Measurements from ENCODE around the gene MAVS.
"Not testable (repeated sequence)": the region's sequence is repeated elsewhere in the genome, so short reads cannot be mapped to it uniquely, and the experiment has no call there.

The MAVS gene

DNA sequence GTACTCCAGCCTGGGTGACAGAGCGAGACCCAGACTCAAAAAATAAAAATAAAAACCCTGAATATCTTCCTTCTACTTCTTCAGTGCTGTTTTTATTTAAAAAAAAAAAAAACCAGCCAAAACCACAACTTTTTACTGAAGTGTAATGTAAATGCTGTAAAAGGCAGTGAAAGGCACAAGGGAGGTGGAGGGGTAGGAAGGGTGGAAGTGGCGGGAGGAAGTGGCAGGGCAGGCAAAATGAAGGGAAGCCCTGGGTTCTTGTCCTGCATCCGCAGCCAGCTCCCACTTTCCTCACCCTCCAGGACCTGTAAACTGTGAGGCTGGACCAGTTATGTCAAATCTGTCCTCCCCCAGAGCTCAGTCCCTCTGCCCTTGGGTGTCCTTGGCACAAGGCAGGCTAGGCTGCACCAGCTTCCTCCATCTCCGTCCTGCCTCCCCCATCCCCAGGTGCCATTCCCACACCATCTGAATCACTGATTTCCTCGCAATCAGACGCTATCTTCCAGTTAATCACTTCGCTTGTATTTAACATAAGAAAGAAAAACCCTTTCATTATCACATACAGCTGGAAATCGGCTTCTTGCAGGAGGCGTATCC is 28.8 kb downstream of the MAVS start:
- Mint-ChIP-seq H3K9me3 (no peaks in the 10 kb centered on the region), H3K27me3 (ENCODE audit: low read depth) (no peaks in the 10 kb centered on the region), H3K4me1 (peaks cover 7% of the 10 kb centered on the region), H3K4me3 (peak overlapping the region in 1 of 3 experiments; percentile 33), H3K27ac (peak overlapping the region; percentile 38 to 92 (median 60)), H3K36me3 (ENCODE audit: low read depth) (peaks cover 61% of the 10 kb centered on the region)
- TF ChIP-seq, protein P1, sequence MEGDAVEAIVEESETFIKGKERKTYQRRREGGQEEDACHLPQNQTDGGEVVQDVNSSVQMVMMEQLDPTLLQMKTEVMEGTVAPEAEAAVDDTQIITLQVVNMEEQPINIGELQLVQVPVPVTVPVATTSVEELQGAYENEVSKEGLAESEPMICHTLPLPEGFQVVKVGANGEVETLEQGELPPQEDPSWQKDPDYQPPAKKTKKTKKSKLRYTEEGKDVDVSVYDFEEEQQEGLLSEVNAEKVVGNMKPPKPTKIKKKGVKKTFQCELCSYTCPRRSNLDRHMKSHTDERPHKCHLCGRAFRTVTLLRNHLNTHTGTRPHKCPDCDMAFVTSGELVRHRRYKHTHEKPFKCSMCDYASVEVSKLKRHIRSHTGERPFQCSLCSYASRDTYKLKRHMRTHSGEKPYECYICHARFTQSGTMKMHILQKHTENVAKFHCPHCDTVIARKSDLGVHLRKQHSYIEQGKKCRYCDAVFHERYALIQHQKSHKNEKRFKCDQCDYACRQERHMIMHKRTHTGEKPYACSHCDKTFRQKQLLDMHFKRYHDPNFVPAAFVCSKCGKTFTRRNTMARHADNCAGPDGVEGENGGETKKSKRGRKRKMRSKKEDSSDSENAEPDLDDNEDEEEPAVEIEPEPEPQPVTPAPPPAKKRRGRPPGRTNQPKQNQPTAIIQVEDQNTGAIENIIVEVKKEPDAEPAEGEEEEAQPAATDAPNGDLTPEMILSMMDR (IDR thresholded peaks at IDR 0.05; ENCODE audit: unreplicated experiment in 3 of 3) = no peak

- TF ChIP-seq, protein P1 (IDR thresholded peaks at IDR 0.05; ENCODE audit: unreplicated experiment in 3 of 3) = no peak
- H3K27ac Mint-ChIP-seq = peak overlapping the region; percentile 38 to 92 (median 60)
- no peaks in the 10 kb centered on the region for H3K27me3 Mint-ChIP-seq (ENCODE audit: low read depth)
- no peaks in the 10 kb centered on the region for H3K9me3 Mint-ChIP-seq
- H3K4me3 Mint-ChIP-seq = no peak overlapping the region
- peaks cover 59% of the 10 kb centered on the region for H3K36me3 Mint-ChIP-seq (ENCODE audit: low read depth)
- peaks cover 7% of the 10 kb centered on the region for H3K4me1 Mint-ChIP-seq
Observed at GRCh38 chr20:3876000-3876399, 29.4 kb downstream of the MAVS start.

GRCh38 chr20:3876676-3877075 is 30.0 kb downstream of the MAVS start:
- TF ChIP-seq, protein P1 (IDR thresholded peaks at IDR 0.05; ENCODE audit: unreplicated experiment in 3 of 3) = no peak
- Mint-ChIP-seq H3K36me3 (ENCODE audit: low read depth) (peaks cover 57% of the 10 kb centered on the region), H3K4me1 (peaks cover 7% of the 10 kb centered on the region), H3K27me3 (ENCODE audit: low read depth) (no peaks in the 10 kb centered on the region), H3K27ac (peak overlapping the region in 2 of 3 experiments; percentile 38 to 92), H3K9me3 (no peaks in the 10 kb centered on the region), H3K4me3 (no peak overlapping the region)

DNA sequence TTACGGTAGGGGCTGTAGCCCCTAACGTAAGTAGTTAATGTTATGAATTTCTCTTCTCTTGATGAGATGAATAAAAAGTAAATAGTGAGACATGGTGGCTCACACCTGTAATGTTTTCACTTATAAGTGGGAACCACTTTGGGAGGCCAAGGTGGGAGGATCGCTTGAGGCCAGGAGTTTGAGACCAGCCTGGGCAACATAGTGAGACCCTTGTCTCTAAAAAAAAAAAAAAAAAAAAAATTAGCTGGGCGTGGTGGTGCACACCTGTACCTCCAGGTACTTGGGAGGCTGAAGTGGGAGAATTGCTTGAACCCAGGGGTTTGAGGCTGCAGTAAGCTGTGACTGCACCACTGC is 32.3 kb downstream of the MAVS start:
- H3K9me3 Mint-ChIP-seq; H3K4me3 Mint-ChIP-seq; H3K27me3 Mint-ChIP-seq (ENCODE audit: low read depth); H3K4me1 Mint-ChIP-seq; H3K27ac Mint-ChIP-seq: not testable (repeated sequence)
- peaks cover 41% of the 10 kb centered on the region for H3K36me3 Mint-ChIP-seq (ENCODE audit: low read depth)

- peaks cover 17% of the 10 kb centered on the region for H3K36me3 Mint-ChIP-seq (ENCODE audit: low read depth)
- peak overlapping the region in 1 of 3 experiments; percentile 63 for H3K4me3 Mint-ChIP-seq
- no peaks in the 10 kb centered on the region for H3K9me3 Mint-ChIP-seq
- H3K27ac Mint-ChIP-seq = no peak overlapping the region
- H3K4me1 Mint-ChIP-seq = peaks cover 19% of the 10 kb centered on the region
- no peaks in the 10 kb centered on the region for H3K27me3 Mint-ChIP-seq (ENCODE audit: low read depth)
- TF ChIP-seq, protein P1 (IDR thresholded peaks at IDR 0.05; ENCODE audit: unreplicated experiment in 3 of 3) = no peak
Observed at GRCh38 chr20:3885715-3886114, 39.1 kb downstream of the MAVS start.

GRCh38 chr20:3887876-3888620 is 41.4 kb downstream of the MAVS start:
- H3K9me3 Mint-ChIP-seq = no peaks in the 10 kb centered on the region
- TF ChIP-seq, protein P1 (IDR thresholded peaks at IDR 0.05; ENCODE audit: unreplicated experiment in 3 of 3) = no peak
- H3K36me3 Mint-ChIP-seq (ENCODE audit: low read depth) = peaks cover 10% of the 10 kb centered on the region
- H3K4me3 Mint-ChIP-seq = peak overlapping the region; percentile 96 to 99 (median 99)
- no peaks in the 10 kb centered on the region for H3K27me3 Mint-ChIP-seq (ENCODE audit: low read depth)
- H3K27ac Mint-ChIP-seq = peak overlapping the region; percentile 95 to 100 (median 99)
- H3K4me1 Mint-ChIP-seq = peaks cover 36% of the 10 kb centered on the region

Data from nephron (organoid).